OCI-M2 (cell line): ENCODE data around the gene ATF7.

Experiments used
- DNase-seq: peaks from one replicate; lab custom pipeline; 2025; ENCODE audit not compliant: unreplicated experiment; lab: John Stamatoyannopoulos, UW

The ATF7 gene

DNA sequence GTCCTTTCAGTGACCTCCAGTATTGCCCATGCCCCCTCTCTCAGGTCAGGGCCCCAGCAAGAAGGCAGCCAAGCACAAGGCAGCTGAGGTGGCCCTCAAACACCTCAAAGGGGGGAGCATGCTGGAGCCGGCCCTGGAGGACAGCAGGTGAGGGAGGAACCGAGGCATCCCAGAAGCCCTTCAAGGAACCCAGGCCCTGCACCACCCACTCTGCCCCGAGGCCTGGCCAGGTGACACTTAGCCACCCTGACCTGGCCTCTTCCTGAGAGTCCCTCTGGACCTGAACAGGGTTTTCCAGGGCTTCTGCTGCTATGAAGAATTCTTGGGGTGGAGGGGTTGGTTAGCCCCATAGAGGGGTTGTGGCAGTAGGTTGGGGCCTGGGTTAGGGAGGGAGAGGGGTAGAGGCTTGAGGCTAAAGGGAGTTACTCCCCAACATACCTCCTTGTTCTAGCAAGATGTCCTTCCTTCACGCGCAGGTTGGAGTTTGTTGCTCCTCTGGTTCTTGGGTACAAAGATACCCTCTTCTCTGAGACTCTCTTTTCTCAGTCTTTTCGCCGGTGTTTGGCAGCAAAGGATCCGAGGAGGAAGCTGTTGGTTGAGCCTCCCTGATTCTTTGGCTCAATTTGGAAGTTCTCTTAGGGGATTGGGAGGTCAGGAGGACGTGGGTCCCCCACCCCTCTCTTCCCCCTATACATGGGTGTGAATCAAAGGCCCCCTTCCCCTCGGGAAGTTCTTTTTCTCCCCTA, 123.0 kb downstream of the ATF7 start:
- DNase-seq: no peak

- DNase-seq: no peak
Observed at GRCh38 chr12:53502331-53502730, 123.9 kb downstream of the ATF7 start.

GRCh38 chr12:53501615-53502181, 124.5 kb downstream of the ATF7 start:
- DNase-seq: no peak

DNA sequence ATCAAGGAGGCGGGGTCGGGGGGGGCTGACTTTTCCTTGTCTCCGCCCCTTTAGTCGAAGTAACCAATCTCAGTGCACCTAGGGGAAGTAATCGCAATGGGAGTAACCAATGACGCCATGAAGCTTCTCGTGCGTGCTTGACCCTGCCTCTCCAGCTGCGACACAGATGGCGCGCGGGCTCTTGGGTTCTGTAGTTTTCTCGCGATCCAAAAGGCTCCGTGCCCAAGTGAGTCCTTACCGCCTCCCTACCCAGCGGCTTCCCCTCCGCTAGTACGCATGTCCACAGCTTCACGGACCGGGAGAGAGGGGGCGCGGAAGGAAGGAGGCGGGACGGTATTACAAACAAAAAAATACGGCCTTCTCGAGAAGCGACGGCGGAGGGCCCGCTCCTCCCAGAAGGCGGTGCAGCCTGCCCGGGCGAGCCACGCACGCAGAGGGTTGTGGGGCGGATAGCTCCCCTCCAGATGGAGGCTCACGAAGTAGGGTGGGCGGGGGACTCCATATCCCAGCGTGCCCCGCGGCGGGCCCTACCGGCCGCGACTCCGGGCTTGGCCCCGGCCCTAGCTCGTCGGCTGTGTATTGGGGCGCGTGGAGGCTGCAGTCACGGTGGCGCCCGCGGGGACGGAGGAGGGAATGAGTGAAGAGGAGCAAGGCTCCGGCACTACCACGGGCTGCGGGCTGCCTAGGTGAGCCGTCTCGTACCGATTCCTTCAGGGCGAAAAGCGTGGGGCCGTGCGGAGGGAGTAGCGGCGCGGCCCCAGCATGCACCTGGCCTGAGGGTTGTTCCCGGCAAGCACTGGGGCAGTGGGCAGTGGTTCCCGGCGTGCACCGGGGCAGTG, 125.2 kb downstream of the ATF7 start, which contains the start of gene TARBP2:
TARBP2 (plus strand) TSS at position 508 of the 839 bp plus-strand sequence; CDS start at position 634, 126 bp downstream.
- DNase-seq: peak; percentile 93

DNA sequence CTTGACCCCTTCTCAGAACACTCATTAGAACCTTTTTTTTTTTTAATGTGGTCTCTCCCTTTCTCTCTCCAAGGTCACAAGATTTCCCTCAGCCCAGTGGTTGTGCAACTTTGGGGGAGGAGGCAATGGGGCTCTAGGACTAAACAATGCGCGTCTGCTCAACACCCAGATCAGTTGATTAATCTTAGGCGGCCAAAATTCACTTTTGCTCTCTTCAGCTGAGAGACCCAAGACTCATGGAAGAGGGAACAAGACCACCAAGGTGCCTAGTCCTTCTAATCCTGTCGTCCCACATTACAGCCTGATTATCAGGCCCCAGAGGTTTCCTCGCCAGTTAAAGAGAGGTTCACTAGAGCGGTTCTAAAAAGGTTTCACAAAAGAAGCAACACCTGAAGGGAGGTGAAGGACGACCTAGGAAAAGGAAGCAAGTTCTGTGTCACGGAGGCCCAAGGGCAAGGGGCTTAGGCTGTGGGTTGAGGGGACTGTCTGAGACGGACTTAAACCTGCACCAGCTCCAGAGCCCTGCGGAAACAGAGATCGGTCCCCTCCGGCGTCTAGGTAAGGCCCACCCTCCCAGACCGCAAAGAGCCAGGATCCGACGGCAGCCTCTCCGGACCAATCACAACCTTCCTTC, 125.9 kb downstream of the ATF7 start:
- no peak for DNase-seq

DNA sequence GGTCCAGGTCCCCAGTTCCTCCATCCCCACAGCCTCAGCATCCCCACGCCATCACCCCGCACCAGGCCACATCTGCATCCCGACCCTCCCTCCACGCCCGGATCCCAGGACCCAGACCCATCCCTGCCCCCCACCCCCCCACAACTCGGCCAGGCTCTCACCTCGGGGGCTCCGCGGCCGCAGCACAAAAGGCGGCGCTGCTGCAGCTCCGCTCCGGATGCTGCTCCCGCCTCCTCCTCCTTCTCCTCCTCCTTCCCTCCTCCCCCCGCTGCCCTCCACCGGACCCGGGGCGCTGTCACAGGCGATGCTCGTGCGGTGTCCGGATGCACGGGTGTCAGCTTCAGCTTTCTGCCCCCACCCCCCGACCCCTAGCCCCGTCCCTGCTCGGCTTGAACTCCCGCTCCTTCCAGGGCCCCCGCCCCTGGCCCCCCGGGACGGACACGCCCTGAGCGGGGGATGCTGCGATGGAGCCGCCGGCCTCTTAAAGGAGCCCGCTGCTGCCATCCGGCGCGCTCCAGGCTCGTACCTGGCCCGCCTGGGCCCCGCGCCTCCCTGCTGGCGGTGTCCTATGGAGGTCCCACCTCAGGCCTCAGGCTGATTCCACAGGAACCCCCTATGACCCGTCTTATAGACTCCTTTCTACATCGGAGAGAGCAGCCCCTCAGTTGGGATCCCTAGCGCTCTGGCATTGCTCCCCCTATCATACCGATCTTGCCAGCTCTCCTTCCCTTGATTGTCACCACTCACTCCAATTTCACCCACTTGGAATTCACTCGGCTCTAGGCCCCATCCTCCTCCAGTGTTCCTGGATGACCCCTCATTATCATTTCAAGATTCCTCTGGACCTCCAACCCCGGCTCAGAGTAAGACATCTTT, 126.7 kb downstream of the ATF7 start, which contains the start of gene MAP3K12:
MAP3K12 (minus strand) TSS at position 193 of the 876 bp plus-strand sequence. CDS start 12,067 bp downstream, outside the sequence.
- no peak for DNase-seq

DNA sequence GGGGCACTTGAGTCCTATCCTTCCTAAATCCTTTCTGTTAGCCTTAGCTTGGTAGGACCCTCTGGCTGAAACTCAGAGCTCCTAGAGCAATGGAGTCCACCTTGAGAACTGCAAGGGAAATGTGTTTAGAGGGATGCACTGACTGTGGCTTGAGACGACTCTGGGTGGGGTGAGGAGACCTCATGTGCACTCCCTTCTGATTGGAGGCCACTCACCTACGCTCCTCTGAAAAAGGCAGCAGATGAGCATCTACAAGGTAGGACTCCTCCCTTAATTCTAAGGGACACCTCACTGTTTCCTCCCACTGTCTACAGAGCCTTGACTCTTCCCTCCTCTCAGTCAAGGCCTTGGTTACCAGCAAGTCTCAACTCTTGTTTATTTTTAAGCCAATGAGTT, 127.9 kb downstream of the ATF7 start:
- DNase-seq: no peak

DNA sequence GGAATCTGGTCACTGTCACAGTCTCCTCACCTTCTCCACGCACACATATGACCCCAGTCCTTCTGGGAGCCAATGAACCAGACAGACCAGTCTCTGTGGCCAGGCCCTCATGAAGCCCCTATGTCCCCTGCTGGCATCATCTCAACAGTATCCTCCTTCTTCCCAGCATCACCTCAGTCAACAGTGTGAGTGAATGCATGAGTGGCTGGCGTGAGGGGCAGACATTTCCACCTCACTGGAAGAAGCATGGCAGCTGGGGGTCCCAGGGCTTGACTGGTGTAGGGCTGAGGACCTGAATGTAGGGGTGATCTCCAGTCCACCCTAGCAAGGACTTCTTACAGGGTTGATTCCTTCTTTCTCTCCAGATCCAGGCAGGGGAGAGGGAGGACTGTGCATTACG, 128.7 kb downstream of the ATF7 start:
- no peak for DNase-seq

DNA sequence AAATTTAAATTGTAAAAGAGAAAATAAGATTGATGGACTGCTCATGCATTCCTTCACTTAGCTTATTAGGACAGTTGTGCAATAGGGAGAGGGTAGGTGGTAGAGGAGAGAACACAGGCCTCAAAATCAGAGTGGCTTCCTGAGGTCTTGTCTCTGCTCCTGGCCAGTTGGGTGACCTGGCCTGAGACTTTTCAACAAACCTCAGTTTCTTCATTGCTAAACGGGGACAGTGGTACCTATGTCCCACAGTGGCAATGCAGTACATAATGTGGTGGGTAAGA, 129.5 kb downstream of the ATF7 start:
- DNase-seq: no peak

DNA sequence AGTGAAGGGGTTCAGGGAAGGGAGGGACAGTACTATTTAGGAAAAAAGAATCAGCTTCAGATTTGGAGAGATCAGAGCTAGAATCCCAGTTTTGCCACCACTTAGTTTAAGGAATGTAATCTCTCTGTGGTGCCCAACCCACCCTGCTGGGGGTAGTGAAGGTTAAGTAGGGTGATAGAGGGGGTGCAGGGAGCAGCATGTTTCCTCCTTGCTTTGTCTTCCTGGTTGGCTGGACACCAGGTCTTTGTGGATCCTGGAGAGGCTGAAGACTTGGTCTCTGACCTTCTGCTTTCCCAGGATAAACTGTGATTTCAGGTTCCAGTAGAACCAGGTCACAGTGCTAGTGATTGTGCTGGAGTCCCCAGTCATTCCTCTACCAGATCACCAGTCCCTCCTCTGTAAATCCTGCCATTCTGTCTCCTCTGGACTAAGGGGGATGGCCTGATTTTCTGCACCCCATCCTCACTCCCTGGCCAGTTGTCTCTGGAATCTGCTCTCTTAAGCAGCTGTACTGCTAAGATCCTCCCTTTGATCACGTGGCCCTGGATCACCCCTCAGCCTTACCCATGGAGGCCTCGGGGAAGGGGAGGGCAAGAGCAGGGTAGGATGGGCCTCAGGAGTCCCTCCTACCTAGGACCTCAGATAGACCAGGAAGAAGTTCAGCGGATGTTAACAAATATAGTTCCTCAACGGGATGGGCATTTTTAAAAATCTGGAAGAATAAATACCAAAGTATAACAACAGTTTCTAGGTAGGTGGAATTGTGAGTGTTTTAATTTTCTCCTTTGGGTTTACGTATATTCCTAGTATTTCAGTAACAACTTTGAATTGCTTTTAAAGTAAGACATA, 130.1 kb downstream of the ATF7 start:
- no peak for DNase-seq

DNA sequence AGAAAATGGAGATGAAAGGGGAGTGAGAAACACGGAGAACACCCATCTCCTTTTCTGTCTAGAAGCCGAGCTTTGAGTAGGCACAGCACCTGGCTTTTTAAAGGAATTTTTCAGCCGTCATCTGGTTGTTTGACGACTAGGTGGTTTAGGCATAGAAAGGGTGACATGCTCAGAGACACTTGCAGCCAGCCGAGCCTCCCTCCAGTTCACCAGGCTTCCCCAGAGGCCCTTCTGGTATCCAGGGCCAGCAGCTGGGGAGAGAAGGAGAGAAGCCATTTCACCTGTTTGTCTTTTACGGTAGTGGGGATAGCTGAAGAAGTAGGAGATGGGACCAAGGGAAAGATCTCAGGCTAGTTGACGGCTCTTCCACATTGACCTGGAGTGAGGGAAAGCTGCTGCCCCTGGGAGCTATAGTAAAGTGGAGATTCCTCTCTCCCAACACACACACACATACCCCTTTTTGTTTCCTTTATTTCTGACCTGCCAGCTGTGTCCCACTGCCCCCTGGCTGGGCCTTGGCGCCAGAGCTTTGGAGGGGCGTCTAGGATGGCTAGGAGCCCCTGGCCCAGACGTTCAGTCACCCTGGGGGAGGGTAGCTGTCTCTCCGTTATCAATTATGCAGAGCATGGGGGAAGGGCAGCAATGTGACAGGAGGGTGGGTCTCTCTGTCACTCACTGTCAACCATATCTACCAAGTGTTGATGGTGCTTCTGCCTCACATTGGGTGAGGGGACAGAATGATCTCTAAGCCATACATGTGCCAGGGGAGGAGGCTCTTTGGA, 132.4 kb downstream of the ATF7 start:
- DNase-seq: peak; percentile 29

DNA sequence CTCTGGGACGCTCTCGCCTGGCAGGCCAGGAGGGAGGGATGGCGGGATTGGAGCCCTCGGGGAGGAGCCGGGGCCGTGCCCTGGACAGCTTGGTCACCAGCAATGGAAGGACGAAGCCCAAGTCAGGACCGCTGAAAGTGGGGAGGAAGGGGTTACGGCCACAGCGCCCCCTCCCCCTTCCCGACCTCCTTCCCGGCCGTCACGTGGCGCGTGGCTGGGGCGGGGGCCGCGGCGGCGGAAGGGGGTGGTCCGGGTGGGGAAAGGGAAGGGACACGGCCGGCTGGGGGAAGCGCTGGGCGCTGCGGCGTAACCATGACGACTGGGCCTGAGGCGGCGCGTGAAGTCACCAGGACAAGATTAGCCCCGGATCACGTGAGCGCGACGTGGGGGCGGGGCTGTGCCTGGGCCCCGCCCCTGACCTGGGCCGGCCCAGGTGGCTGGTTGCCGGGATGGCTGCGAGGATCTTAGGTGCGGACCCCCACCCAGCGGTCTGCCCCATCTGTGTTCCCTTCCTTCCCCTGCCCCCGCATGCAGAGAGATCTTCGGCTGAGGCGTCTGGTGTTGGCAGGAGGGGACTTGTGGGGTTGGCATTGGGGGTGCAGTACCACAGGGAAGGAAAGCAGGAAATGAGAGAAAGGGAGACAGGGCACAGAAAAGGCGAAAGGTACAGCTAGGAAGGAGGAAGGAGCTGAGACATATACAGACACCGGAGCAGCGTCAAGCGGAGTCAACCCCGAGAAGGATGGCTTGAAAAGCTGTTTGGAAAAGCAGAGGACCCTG, 133.2 kb downstream of the ATF7 start:
- peak; percentile 79 for DNase-seq

DNA sequence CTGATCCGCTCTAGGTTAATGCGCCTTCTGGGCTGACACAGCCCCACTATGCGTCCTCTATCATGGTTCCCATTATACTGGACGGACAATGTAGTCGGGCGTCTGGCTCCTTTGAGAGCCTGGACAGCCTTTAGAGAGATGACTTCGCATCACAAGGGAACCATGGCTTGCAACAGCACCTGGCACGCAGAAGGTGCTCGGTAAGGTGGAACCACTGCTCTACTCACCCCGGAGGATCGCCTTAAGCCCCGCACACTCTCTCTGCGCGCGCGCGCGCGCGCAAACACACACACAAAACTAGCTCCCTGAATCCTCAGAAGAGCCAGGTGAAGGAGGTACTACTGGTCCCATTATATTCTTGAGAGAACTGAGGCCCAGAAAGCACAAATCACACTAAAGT, 134.0 kb downstream of the ATF7 start:
- DNase-seq: no peak

DNA sequence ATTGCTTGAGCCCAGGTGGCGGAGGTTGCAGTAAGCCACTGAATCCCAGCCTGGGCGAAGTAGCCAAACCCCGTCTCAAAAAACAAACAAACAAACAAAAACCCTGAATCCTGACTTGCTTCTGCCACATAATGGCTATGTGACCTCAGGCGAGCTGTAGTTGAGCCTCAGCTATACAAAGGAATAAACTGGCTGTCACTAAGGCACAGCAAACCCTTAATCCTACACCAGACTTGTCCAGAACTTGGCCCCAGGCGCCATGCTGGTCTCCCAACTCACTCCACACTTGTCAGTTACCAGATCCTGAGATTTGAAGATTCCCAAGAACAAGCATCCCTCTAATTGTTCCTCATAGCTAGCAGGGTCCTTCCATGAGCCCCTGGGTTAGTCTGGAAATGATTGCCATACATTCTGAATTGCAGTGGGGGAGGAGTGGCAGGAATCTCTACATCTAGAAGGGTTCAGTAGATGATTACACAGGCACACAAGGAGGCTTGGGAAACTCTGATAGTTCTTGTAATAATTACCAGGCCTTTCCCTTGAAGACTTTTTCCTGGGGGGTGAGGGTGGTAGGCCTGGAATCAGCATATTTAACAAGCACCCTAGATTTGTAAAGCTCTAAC, 136.8 kb downstream of the ATF7 start:
- DNase-seq: no peak

DNA sequence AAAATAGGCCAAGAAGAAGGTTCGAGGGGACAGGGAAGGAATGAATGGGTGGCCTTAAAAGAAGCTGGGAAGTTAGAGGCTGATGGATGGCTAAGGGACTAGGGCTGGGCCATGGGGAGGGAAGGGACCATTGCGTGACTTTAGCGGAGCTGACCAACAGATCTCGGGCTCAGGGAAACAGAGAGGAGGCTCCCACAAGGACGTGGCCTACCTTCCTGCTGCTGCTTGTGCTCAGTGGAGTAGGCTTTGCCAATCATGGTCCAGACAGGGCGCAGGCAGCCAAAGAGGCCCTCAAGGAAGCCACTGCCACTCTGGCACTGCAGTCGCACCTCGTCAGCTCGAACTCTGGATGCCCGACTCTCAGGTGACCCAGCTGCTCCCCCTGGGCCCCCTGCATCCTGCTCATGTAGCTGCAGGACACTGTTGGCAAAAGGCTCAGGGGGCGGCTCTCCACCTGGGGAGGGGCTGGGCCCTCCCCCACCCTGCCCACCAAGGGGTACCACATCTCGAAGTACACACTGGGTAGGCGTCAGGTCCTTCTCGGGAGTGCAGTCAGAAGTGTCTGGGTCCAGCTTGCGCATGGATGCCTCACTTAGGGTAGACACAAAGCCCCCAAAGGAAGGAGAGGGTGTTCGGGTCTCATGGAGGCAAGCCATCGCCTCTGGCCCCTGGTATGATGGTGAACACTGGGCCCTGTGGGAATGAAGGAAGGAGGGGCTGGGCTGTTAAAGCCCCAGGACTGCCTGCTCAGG, 139.3 kb downstream of the ATF7 start:
- DNase-seq: no peak

DNA sequence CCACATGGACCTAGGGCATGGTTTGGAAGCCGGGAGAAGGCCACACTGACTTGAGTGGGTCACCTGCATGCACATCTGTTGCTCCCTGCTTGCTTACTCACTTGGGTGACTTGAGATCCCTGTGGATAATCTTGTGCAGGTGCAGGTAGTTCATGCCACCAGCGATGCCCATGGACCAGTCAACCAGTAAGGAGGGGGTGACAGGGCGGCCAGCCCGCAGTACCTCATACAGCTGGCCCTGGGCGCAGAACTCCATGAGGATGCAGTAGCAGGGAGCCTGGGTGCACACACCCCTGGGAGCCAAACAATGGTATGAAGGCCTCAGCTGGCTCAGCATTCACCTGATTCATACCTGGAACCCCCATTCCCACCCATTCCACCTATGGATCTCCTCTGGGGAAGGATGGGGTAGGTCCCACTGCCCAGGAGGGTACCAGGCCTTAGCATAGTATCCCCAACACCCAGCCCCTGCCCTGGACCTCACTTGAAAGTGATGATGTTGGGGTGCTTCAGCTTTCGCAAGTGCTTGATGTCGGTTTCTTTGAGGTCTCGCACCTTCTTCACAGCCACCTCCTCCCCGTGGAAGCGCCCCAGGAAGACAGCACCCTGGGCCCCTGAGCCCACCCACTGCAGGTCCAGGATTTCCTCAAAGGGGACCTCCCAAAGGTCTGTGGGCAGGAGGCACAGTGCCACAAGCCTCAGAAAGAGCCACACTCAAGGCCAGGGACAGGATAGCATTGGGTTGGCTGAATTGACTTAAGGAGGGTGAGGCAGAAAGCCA, 140.0 kb downstream of the ATF7 start:
- no peak for DNase-seq
